IMR-90 (cell line): ENCODE results near the gene TBX10. TPM values are rescaled to one million over a fixed set of nuclear protein-coding genes. Genes with fewer than 3 reads are reported as not detected.

Experiments used
- ATAC-seq: fragments of 200-7000 bp; cut with Tn5 transposase; 2 replicates; pipeline ENCODE4 v1.9.1; 2020; ENCODE audit warnings: low read depth, mild to moderate bottlenecking, moderate library complexity
- BruUV-seq: library from RNA; stranded (reverse); fragments of 400-500 nt; replicated peaks from 2 replicates; lab custom pipeline; 2021; lab: Mats Ljungman, UMichigan
- CTCF ChIA-PET: fragments of 300-600 bp; formaldehyde crosslinking; extraction: SDS; loops from one replicate; lab custom pipeline; 2021; ENCODE audit warnings: antibody characterized with exemption; lab: Yijun Ruan, JAX
- POLR2A ChIA-PET: fragments of 300-600 bp; sonication (Branson Sonifier 250); formaldehyde crosslinking; loops from one replicate; lab custom pipeline; 2022; ENCODE audit warnings: antibody characterized with exemption; ENCODE audit not compliant: unreplicated experiment; lab: Charles Lee
- DNase-seq: peaks from one replicate; pipeline ENCODE4 v3.0.0; 2013
- H2AFZ ChIP-seq: replicated peaks from 2 replicates; pipeline ENCODE3; 2013; ENCODE audit warnings: low read length, mild to moderate bottlenecking; ENCODE audit not compliant: poor library complexity
- H2AK5ac ChIP-seq: 2 replicates; pipeline ENCODE4 v1.6.1; 2013; ENCODE audit warnings: low read depth, low read length, inconsistent platforms
- H2AK9ac ChIP-seq: replicated peaks from 2 replicates; pipeline ENCODE3; 2013; ENCODE audit warnings: mild to moderate bottlenecking, low read depth, low read length, moderate library complexity; ENCODE audit not compliant: poor library complexity
- H2BK120ac ChIP-seq: 2 replicates; pipeline ENCODE4 v1.6.1; 2013; ENCODE audit warnings: low read depth, low read length, inconsistent platforms
- H2BK15ac ChIP-seq: 3 replicates; pipeline ENCODE4 v1.6.1; 2013; ENCODE audit warnings: low read depth, low read length, inconsistent platforms
- H2BK20ac ChIP-seq: 2 replicates; pipeline ENCODE4 v1.6.1; 2013; ENCODE audit warnings: low read depth, mild to moderate bottlenecking, inconsistent platforms, low read length, moderate library complexity
- H2BK5ac ChIP-seq: 2 replicates; pipeline ENCODE4 v1.6.1; 2013; ENCODE audit warnings: mild to moderate bottlenecking, low read depth, low read length, inconsistent platforms; ENCODE audit not compliant: poor library complexity, severe bottlenecking
- H3K14ac ChIP-seq: replicated peaks from 2 replicates; pipeline ENCODE4 v1.6.1; 2013; ENCODE audit warnings: low read depth, low read length, inconsistent platforms
- H3K18ac ChIP-seq: 2 replicates; pipeline ENCODE4 v1.6.1; 2013; ENCODE audit warnings: low read depth, low read length, control low read depth
- H3K23ac ChIP-seq: 2 replicates; pipeline ENCODE4 v1.6.1; 2013; ENCODE audit warnings: low read depth, low read length, inconsistent platforms
- H3K27ac ChIP-seq: 2 replicates; pipeline ENCODE4 v1.5.1; 2013; ENCODE audit warnings: mild to moderate bottlenecking, control low read depth, low read length; ENCODE audit not compliant: insufficient read depth
- H3K27me3 ChIP-seq: 2 replicates; pipeline ENCODE4 v1.6.1; 2013; ENCODE audit warnings: low read length; ENCODE audit not compliant: control insufficient read depth, insufficient read depth
- H3K36me3 ChIP-seq: 2 replicates; pipeline ENCODE4 v1.6.1; 2013; ENCODE audit warnings: low read length, mixed read lengths; ENCODE audit not compliant: control insufficient read depth, insufficient read depth
- H3K4ac ChIP-seq: 2 replicates; pipeline ENCODE4 v1.6.1; 2013; ENCODE audit warnings: low read depth, low read length, inconsistent platforms
- H3K4me1 ChIP-seq: 2 replicates; pipeline ENCODE4 v1.6.1; 2013; ENCODE audit warnings: low read length, mixed read lengths; ENCODE audit not compliant: control insufficient read depth, insufficient read depth
- H3K4me2 ChIP-seq: 2 replicates; pipeline ENCODE4 v1.6.1; 2013; ENCODE audit warnings: low read depth, mild to moderate bottlenecking, control low read depth, low read length, moderate library complexity
- H3K4me3 ChIP-seq: 2 replicates; pipeline ENCODE4 v1.5.1; 2013; ENCODE audit warnings: low read depth, mild to moderate bottlenecking, control low read depth, low read length, moderate library complexity; ENCODE audit not compliant: insufficient read depth
- H3K56ac ChIP-seq: 2 replicates; pipeline ENCODE4 v1.6.1; 2013; ENCODE audit warnings: low read length, inconsistent platforms; ENCODE audit not compliant: insufficient read depth; ENCODE audit errors: extremely low read depth
- H3K79me1 ChIP-seq, 2 experiments: 2 replicates each; pipeline ENCODE4 v1.6.1; 2013; ENCODE audit warnings: low read length in 2 of 2, inconsistent platforms in 1 of 2, low read depth in 1 of 2
- H3K9ac ChIP-seq: 2 replicates; pipeline ENCODE4 v1.6.1; 2013; ENCODE audit warnings: low read depth, low read length, control low read depth
- H3K9me1 ChIP-seq: 2 replicates; pipeline ENCODE4 v1.6.1; 2013; ENCODE audit warnings: low read length, inconsistent platforms; ENCODE audit not compliant: insufficient read depth
- H3K9me3 ChIP-seq: 2 replicates; pipeline ENCODE4 v1.6.1; 2013; ENCODE audit warnings: low read length; ENCODE audit not compliant: control insufficient read depth, insufficient read depth
- H4K20me1 ChIP-seq: 2 replicates; pipeline ENCODE4 v1.6.1; 2013; ENCODE audit warnings: low read length, inconsistent platforms; ENCODE audit not compliant: insufficient read depth
- H4K5ac ChIP-seq: 2 replicates; pipeline ENCODE4 v1.6.1; 2013; ENCODE audit warnings: mild to moderate bottlenecking, low read depth, low read length, control low read depth
- H4K8ac ChIP-seq, 2 experiments: 2 replicates each; pipeline ENCODE4 v1.6.1; 2013; ENCODE audit warnings: low read depth in 2 of 2, low read length in 2 of 2, control low read depth in 1 of 2, inconsistent platforms in 1 of 2
- H4K91ac ChIP-seq: 2 replicates; pipeline ENCODE4 v1.6.1; 2013; ENCODE audit warnings: low read depth, low read length, inconsistent platforms; ENCODE audit not compliant: insufficient read depth
- CHD1 ChIP-seq: IDR thresholded peaks from 2 replicates; pipeline ENCODE4 v1.6.1; 2012; ENCODE audit warnings: low read depth, low read length, improper control_type of control experiment
- MAZ ChIP-seq: IDR thresholded peaks from 2 replicates; pipeline ENCODE4 v1.6.1; 2012; ENCODE audit warnings: low read depth, mild to moderate bottlenecking, low read length, improper control_type of control experiment, moderate library complexity, borderline replicate concordance
- MXI1 ChIP-seq: IDR thresholded peaks from 2 replicates; pipeline ENCODE4 v1.6.1; 2012; ENCODE audit warnings: low read depth, mild to moderate bottlenecking, low read length, moderate library complexity, borderline replicate concordance
- RAD21 ChIP-seq: IDR thresholded peaks from 2 replicates; pipeline ENCODE4 v1.6.1; 2012; ENCODE audit warnings: low read length, improper control_type of control experiment
- RFX5 ChIP-seq: IDR thresholded peaks from 2 replicates; pipeline ENCODE4 v1.8.0; 2012; ENCODE audit warnings: low read depth, mild to moderate bottlenecking, low read length, moderate library complexity
- SMC3 ChIP-seq: fragments of 150-350 bp; IDR thresholded peaks from 2 replicates; pipeline ENCODE4 v1.6.1; 2016; ENCODE audit warnings: low read depth, mild to moderate bottlenecking, antibody characterized with exemption, low read length, moderate library complexity
- WGBS, 2 experiments: methylation state at CpG; one replicate each; pipeline versions ENCODE4 v1.1.5 to v1.1.7; 2013; ENCODE audit warnings: missing lambda C conversion rate in 2 of 2; ENCODE audit not compliant: insufficient read length in 1 of 2; ENCODE audit errors: extremely low coverage in 2 of 2; 5-methylcytosine and 5-hydroxymethylcytosine counted together
- dilution Hi-C: fragments of 300-500 bp; cut with HindIII; formaldehyde crosslinking; loops from one replicate; pipeline ENCODE4 v1.14.3; 2018; ENCODE audit warnings: low sequenced_read_pairs; ENCODE audit not compliant: unreplicated experiment
- in situ Hi-C: fragments of 300-500 bp; cut with MboI; formaldehyde crosslinking; loops from 3 replicates; pipeline ENCODE4 v1.14.3; 2019; ENCODE audit warnings: low sequenced_read_pairs, inconsistent platforms, mixed read lengths
- intact Hi-C: fragments of 100-400 bp; cut with micrococcal nuclease; formaldehyde crosslinking; loops from 2 replicates; pipeline ENCODE4 v1.10.0; 2022
- polyA plus RNA-seq, 3 experiments: library from polyadenylated mRNA; depleted of rRNA; stranded (reverse); fragments of >200 nt; gene quantifications; 2 replicates each; pipeline ENCODE4 v1.2.3, GENCODE V29; 2012; ENCODE audit warnings: low replicate concordance in 1 of 3
- total RNA-seq: library from RNA; depleted of rRNA; stranded (reverse); fragments of >200 nt; gene quantifications from 2 replicates; pipeline ENCODE4 v1.2.3, GENCODE V29; 2012
- TF ChIP-seq, protein P1 (sequence below): conservative IDR thresholded peaks from 2 replicates; pipeline ENCODE4 v1.5.1; 2012; ENCODE audit warnings: mild to moderate bottlenecking, low read depth, low read length, improper control_type of control experiment

The TBX10 gene
- total and polyA plus RNA-seq, 2 of the 4 experiments (the other 2 are of a cell fraction): not detected

DNA sequence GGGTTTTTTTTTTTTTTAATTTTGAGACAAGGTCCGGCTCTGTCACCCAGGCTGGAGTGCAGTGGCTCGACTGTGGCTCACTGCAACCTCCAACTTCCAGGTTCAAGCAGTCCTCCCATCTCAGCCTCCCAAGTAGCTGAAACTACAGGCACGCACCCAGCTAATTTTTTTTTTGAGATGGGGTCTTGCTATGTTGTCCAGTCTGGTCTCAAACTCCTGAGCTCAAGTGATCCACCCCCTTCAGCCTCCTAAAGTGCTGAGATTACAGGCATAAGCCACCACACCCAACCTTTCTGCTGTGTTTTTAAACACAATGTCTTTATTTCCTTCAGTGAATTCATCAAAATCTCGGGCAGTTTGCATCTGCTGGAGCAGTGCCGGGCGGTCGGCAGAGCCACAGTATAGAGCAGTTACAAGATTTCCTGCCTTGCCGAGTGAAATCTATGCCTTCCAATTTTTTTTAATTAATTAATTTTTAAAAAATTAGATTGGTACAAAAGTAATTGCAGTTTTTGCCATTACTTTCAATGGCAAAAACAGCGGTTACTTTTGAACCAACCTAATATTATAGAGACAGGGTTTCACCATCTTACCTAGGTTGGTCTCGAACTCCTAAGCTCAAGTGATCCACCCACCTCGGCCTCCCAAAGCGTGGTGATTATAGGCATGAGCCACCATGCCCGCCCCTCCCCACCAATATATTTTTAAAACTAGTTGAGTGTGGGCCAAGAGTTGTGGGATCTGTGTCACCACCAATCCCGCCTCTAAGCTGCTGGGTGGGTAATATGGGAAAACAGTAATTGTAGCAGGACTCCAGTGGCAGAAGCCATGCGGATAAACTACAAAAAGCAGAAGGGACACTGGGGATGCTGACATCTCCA lies 13.6 kb upstream of the TBX10 start:
- Histone ChIP-seq H3K4ac (no peak overlapping the region), H3K27ac (no peak overlapping the region), H2BK20ac (no peak overlapping the region), H4K20me1 (0 out of 2 replicates have a peak, but pooled peaks cover 4% of the 10 kb centered on the region), H3K9me1 (peaks cover 7% of the 10 kb centered on the region; the same call in 1 of the 2 replicates), H3K9ac (no peak overlapping the region), H2AFZ (no peak overlapping the region), H3K18ac (no peak overlapping the region), H3K9me3 (peaks cover 3% of the 10 kb centered on the region), H3K27me3 (peaks cover 7% of the 10 kb centered on the region), H3K56ac (no peak overlapping the region), H2BK15ac (no peak overlapping the region), H3K14ac (no peak overlapping the region), H3K4me3 (no peak overlapping the region), H4K91ac (no peak overlapping the region), H3K4me2 (no peak overlapping the region), H2BK5ac (no peak overlapping the region), H3K4me1 (no peaks in the 10 kb centered on the region), H3K23ac (no peak overlapping the region), H2AK5ac (no peak overlapping the region), H4K5ac (no peak overlapping the region), H4K8ac (no peak overlapping the region), H2BK120ac (no peak overlapping the region), H3K79me1 (no peaks in the 10 kb centered on the region), H3K36me3 (no peaks in the 10 kb centered on the region), H2AK9ac (no peak overlapping the region)
- dilution Hi-C loops (no loop called here), in situ Hi-C loops (no loop called here), intact Hi-C loops (no loop called here)
- CTCF ChIA-PET: no interaction called here
- no TSS peak for BruUV-seq
- DNase-seq: no peak
- ATAC-seq: no peak
- 19% methylated on average over 4 of the region's 15 CpGs; no CpG with 5 or more reads in 1 of the 2 experiments for WGBS, 2 experiments
- TF ChIP-seq RFX5 (no peak), SMC3 (no peak), RAD21 (no peak), MXI1 (no peak), MAZ (no peak), CHD1 (no peak)
- TF ChIP-seq, protein P1, sequence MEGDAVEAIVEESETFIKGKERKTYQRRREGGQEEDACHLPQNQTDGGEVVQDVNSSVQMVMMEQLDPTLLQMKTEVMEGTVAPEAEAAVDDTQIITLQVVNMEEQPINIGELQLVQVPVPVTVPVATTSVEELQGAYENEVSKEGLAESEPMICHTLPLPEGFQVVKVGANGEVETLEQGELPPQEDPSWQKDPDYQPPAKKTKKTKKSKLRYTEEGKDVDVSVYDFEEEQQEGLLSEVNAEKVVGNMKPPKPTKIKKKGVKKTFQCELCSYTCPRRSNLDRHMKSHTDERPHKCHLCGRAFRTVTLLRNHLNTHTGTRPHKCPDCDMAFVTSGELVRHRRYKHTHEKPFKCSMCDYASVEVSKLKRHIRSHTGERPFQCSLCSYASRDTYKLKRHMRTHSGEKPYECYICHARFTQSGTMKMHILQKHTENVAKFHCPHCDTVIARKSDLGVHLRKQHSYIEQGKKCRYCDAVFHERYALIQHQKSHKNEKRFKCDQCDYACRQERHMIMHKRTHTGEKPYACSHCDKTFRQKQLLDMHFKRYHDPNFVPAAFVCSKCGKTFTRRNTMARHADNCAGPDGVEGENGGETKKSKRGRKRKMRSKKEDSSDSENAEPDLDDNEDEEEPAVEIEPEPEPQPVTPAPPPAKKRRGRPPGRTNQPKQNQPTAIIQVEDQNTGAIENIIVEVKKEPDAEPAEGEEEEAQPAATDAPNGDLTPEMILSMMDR: no peak
- POLR2A ChIA-PET: no interaction called here
